ENCODE data around the gene OR10G3.

OR10G3 gene

DNA sequence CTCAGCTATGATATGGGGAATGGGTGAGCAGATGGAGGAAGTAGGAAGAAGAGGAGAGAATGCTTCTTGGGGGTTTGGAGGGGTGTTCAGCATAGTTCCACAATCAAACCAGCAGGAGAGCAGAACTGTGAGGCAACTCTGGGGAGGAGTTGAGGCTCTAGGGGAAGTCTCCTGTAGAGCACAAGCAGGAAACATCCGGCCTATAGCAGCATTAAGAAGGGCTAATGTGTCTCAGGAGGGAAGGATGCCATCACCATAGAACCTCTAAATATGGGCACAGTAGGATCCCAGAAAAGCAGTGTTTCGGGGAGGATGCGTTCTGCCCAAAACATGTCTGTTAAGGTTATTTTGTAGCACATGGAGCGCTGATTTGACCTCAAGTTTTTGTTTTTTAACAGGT lies 45.3 kb downstream of the OR10G3 start:
- DNase-seq = no peak

DNA sequence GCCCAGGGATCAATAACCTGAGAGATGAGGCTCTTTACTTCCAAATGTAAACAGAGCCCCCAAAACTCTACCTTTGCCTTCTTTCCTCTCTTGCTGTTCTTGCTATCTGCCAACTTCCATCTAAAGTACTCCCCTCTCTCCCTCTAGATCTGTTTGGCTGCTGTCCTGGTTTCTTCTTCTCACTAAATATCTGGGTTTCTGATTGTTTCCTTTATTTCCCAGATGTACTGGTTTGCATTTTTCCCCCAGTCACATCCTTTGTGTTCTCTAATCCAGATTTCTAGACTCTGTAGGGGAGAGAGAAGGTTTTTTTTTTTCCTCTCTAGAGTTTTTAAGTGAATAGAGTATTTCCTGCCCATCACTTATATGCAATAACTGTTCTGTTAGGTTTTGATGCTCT lies 46.6 kb downstream of the OR10G3 start:
- DNase-seq = no peak

DNA sequence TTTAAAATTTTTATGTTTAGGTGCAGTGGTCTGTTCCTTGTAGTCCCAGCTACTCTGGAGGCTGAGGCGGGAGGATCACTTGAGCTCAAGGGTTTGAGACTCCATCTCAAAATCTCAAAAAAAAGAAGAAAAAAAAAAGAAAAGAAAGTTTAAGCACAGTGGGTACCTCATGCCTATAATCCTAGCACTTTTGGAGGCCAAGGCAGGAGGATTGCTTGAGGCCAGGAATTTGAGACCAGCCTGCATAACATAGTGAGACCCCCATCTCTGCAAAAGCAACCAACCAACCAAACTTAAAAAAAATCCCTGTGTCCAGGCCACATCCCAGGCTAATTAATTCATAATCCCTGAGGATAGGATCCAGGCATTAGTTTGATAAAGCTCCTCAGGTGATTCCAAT lies 50.4 kb downstream of the OR10G3 start:
- DNase-seq = no peak

DNA sequence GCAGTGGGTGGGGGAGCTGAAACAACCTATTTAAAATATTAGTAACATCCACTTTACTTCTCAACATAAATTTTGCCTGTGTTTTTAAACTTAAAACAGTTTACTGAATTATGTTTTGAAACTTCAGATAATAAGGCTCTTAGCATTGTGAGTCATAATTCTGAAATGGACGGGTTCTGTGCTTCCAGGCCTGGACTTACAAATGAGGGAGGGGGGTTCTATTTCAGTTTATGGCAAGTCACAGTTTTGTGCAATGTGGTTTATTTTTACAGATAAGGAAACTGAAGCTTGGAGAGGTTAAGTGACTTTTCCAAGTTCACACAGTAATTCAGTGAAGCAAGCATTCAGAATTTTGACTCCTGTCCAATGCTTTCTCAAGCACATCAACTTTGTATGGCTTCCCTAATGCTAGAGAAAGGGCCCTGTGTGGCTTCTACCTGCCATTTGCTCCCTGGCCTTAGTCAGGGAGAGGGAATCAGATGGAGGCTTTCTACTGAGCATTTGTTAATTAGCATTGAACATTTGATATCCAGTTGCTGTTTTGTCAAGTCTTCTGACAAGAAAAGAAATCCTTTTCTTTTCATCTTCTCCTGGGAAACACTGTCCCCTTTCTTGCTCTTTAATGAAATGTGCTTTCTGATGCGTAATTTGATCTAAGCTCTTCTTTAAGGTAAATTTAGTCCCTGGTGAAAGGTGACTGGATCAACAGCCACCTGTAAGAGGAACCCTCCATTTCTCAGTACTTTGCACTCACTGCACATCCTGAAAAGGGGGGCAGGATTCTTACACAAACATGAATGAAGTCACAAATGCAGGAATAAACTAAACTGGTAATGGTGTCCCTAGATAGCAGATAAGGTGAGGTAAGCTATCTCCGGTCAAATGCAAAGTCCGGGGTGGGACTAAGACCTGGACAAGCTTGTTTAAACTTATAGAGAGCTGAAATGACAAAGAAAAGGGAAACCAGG lies 51.2 kb downstream of the OR10G3 start:
- no peak for DNase-seq

DNA sequence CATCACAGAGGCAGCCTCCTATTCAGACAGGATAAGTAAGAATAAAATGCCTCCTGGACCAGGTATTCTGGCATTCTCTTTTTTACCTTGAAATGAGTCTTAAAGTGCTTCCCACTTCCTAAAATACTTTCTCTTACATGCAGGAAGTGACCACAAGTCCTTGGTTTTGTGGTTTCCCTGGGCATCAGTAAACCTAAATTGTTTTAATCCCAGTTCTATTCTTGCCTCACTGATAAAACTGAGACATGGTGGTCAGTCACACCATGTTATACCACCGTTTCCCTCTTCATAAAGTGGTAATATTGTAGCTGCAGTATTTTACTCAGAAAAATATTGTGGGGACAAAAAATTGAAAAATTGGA lies 52.6 kb downstream of the OR10G3 start:
- no peak for DNase-seq

DNA sequence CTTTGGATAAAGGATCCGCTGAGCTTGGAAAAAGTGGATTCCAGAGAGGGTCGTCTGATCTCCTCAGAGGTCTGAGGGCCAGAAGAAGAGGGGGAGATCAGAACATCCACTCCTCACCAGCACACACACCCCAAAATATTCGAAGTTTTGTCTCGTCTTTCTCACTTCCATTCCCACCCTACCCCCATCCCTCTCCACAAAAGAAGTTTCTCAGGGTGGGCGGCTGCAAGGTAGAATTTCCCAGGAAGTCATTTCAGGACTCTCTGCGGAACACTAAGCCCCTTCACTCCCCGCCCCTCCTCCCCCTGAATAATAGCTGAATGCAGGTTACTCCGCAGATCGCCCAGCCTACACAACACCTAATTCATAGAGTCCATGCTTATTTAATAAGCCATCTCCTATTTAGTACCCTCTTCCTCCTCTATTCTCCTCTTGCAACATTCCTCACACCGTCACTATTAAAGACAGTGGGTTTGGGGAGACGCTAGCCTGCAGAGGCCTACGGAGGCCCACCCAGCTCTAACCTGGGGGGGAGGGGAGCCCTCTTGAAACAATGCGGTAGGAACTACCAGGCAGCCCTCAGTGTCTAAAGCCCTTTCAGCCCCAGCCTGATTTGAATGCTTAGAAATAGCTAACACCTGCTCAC lies 53.1 kb downstream of the OR10G3 start:
- DNase-seq = no peak

DNA sequence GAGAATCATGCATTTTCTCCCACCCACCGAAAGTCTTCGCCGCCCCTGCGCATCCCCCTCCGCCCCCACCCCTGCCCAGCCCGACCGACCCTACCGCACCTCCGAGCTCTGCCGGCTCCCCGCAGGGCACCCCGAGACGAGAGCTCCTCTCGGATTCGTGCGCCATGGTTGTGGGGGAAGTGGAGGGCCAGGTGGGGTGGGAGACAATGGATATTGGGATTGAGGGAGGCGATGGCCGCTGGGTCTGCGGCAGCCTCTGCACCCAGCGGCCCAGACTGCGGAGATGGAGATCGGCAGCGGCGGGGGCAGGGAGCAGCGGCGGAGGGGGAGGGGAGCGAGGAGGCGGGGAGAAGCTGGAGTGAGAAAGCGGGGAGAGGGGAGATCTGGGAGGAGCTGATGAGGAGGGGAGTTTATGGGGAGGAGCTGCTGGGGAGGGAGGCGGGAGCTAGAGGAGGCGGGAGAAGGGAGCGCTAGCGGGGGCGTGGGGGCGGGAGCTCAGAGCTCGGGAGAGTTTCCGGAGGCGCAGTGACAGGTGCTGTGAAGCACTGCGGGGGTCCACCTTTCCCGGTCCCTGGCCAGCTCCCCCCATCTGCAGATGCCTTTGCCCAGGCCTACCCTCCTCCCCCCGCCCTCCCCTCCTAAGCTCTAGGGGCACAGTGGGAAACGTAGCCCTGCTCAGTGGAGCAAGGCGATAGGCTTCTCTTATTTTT lies 53.8 kb downstream of the OR10G3 start, which contains the start of gene SALL2:
Gene SALL2 (minus strand): TSS at position 385 of the 710 bp plus-strand sequence. CDS start 219 bp downstream, at position 166.
- DNase-seq = peak; percentile 81

DNA sequence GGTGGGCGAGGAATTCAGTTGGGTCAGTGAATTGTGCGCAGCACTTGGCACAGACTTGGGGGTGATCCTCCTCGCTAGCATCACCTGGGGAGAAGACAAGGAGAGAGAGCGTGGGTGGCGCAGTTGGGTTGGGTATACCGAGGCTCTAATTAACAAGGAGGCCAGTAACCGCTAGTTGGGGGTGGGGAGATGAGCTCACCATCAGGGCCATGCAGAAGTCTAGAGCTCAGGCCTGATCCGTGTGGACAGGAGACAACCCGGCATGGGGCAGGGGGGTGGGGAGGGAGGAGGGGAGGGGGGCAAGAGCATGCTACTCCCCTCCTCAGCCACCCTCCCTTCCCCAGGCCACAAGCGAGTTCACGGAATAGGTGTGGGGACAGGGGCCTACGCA lies 54.3 kb downstream of the OR10G3 start:
- DNase-seq = no peak

DNA sequence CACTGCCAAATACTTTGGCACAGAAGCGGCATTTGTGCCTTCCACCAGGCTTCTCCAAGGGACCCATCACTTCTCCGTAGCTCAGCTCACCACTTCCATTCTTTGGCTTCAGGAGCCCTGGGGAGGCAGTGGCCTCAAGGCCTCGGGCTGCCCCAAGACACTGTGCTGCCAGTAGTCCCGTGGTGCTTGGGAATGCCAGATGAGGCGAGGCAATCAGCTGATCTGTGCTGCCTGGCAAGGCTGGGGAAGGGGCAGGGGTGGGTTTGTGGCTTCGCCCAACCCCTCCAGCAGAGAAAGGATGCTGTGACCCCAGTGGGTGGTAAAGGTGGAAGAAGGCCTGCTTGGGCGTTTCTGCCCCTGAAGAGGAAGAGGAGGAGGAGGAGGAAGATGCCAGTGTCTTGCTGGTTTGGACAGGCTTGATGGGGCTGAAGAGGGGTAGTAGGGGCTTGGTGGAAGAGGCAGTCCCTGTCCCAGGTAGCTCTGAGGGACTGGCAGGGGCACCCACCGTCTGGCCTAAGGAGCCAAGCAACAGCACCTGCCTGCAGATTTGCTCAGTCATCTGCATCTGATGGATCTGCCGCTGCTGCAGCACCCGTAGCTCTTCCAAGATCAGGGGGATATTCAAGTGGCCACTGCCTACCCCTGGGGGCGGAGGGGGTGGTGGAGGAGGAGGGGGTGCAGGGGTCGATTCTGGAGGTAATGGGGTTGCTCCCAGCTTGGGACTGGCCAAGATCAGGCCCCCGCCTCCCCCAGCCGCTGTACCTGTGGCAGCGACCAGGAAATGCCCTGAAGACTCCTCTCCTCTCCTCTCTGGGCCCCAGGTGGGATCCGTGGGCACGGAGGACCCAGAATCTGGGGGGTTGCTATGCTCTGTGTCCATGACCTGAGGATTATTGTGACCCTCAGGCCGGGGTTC lies 55.0 kb downstream of the OR10G3 start:
- no peak for DNase-seq

DNA sequence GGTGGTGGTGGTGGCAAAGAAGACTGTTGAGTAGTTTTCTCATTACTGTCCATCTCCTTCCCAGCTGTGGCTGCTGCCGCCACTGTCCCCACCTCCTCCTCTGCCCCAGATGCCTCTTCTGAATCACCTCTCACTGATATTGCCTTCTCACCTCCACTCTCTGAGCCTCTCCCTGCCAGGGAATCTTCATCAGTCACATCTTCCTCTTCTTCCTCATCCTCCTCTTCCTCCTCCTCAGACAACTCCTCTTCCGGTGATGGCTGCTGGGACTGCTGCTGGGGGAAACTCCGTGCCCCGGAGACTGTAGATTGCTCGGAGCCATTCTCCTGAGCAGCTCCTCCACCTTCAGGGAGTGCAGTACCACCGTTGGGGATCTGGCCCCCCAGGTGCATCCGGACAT lies 56.7 kb downstream of the OR10G3 start:
- no peak for DNase-seq

DNA sequence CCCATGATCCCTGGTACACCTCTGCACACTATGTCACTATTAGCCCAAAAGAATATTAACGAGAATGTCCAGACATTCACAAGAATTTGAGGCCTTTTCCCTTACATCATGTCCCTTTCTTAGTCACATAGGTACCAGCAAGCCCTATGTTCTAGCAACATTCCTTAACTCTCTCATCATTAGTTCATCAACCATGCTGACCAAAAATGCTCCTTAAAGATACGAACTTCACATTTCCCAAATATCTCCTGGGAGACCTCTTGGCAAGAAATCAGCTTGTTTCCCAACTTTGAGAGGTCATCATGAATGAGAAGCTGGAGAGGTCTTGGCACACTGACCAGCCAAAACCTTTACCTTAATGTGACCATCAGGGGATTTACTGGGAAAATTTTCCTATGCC lies 58.4 kb downstream of the OR10G3 start:
- DNase-seq = no peak

DNA sequence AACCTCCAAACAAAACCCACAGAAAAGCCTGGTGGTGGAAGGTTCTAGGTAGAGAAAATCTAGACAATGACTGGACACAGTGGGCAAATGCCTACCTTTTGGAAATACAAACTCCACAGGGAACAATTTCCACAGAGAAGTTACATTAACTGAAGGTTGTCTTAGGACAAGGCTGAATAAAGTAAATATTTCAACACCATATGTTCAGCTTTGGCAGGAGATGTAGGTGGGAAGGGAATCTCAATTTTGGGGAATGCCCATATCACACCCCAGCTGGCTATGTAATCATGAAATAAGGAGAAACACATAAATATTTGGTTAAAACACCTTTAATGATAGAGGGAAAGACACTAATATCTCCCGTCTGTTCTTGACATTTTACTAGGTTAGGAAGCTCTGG lies 59.1 kb downstream of the OR10G3 start:
- DNase-seq = no peak

DNA sequence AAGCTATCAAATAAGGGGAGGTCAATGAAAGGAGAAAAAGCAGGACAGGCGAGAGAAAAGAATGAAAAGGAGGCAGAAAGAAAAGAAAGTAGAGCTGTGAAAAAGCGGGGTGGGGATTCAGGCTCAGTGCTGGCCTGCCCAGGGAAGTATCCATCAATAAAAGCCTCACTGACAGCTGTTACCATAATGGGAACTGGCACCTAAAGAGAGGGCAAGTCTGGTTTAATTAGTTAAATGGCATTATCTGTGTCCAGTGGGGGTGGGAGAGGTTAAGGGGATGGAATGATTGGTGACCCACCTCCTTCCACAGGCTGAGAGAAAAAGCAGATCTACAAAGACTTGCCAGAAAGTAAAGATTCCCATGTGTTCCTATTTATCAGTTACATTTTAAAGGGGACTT lies 61.2 kb downstream of the OR10G3 start:
- no peak for DNase-seq

Measured in stimulated activated CD8-positive, alpha-beta memory T cell treated with anti-CD3 and anti-CD28 coated beads, Interleukin-4, amount 100 ng/mL, for 48 hours (primary cell).